Fibroblast of lung (primary cell): ENCODE data around the gene NDUFA13. TPM values are rescaled to one million over a fixed set of nuclear protein-coding genes. Genes with fewer than 3 reads are reported as not detected.

Experiments
- DNase-seq, 2 donors: peaks; one replicate each; pipeline versions ENCODE4 v3.0.0 to v3.0.0-alpha.2; 2010; ENCODE audit warnings: low read depth in 2 of 2
- H2AFZ ChIP-seq: 2 replicates; pipeline ENCODE4 v1.5.1; 2012; ENCODE audit warnings: low read length, control low read depth, inconsistent platforms
- H3K27ac ChIP-seq: 2 replicates; pipeline ENCODE4 v1.5.1; 2011; ENCODE audit warnings: low read length, control low read depth; ENCODE audit not compliant: insufficient read depth
- H3K27me3 ChIP-seq: 2 replicates; pipeline ENCODE4 v1.5.1; 2011; ENCODE audit warnings: mild to moderate bottlenecking, low read length; ENCODE audit not compliant: control insufficient read depth, insufficient read depth
- H3K36me3 ChIP-seq: 2 replicates; pipeline ENCODE4 v1.5.1; 2011; ENCODE audit warnings: low read length; ENCODE audit not compliant: control insufficient read depth, insufficient read depth
- H3K4me1 ChIP-seq: 2 replicates; pipeline ENCODE4 v1.5.1; 2011; ENCODE audit warnings: low read length; ENCODE audit not compliant: control insufficient read depth, insufficient read depth; ENCODE audit errors: extremely low read depth
- H3K4me2 ChIP-seq: 2 replicates; pipeline ENCODE4 v1.5.1; 2011; ENCODE audit warnings: low read length, control low read depth; ENCODE audit not compliant: insufficient read depth; ENCODE audit errors: extremely low read depth
- H3K4me3 ChIP-seq, 4 experiments: fragments of 200-600 bp in 1 of 4; sonication (generic) in 1 of 4; replicated peaks in 1 of 4; 2 replicates each; pipeline ENCODE4 v1.5.1; 2011 to 2016; ENCODE audit warnings: low read length in 4 of 4, low read depth in 3 of 4, mild to moderate bottlenecking in 3 of 4, control low read depth in 2 of 4, inconsistent platforms in 1 of 4, mixed read lengths in 1 of 4; ENCODE audit not compliant: insufficient read depth in 1 of 4; ENCODE audit errors: control extremely low read depth in 1 of 4
- H3K79me2 ChIP-seq: 2 replicates; pipeline ENCODE4 v1.5.1; 2012; ENCODE audit warnings: mild to moderate bottlenecking, low read length, inconsistent platforms; ENCODE audit not compliant: control insufficient read depth, insufficient read depth
- H3K9ac ChIP-seq: 2 replicates; pipeline ENCODE4 v1.5.1; 2011; ENCODE audit warnings: mild to moderate bottlenecking, low read length, control low read depth; ENCODE audit not compliant: insufficient read depth
- H3K9me3 ChIP-seq: 2 replicates; pipeline ENCODE4 v1.5.1; 2012; ENCODE audit warnings: low read depth, low read length; ENCODE audit not compliant: control insufficient read depth, insufficient read depth
- H4K20me1 ChIP-seq: 2 replicates; pipeline ENCODE4 v1.5.1; 2011; ENCODE audit warnings: low read length; ENCODE audit not compliant: control insufficient read depth, insufficient read depth; ENCODE audit errors: extremely low read depth
- EZH2 ChIP-seq: IDR thresholded peaks from 2 replicates; pipeline ENCODE4 v1.5.1; 2012; ENCODE audit warnings: low read length, control low read depth, mild to moderate bottlenecking; ENCODE audit errors: missing control alignments
- polyA plus RNA-seq, 2 donors: library from polyadenylated mRNA; depleted of rRNA in 1 of 2; stranded (reverse) in 1 of 2; unstranded in 1 of 2; fragments of >200 nt; gene quantifications; 2 replicates each; pipeline ENCODE4 v1.2.1, GENCODE V29; 2011 to 2012; ENCODE audit warnings: missing spikeins in 1 of 2
- total RNA-seq: library from RNA; depleted of rRNA; stranded (reverse); fragments of >200 nt; gene quantifications from 2 replicates; pipeline ENCODE4 v1.2.1, GENCODE V29; 2014
- TF ChIP-seq, protein P1 (sequence below), 2 donors: IDR thresholded peaks in 1 of 2; conservative IDR thresholded peaks in 1 of 2; 1 replicate in 1 of 2; 2 replicates in 1 of 2; pipeline ENCODE4 v1.5.1; 2011 to 2012; ENCODE audit warnings: low read length in 2 of 2, control low read depth in 1 of 2, inconsistent platforms in 1 of 2, low read depth in 1 of 2, mild to moderate bottlenecking in 1 of 2

NDUFA13 gene
- total and polyA plus RNA-seq, 2 donors (not counting 1 experiment from before 2014, with no cell fraction given): 221 to 306 TPM

DNA sequence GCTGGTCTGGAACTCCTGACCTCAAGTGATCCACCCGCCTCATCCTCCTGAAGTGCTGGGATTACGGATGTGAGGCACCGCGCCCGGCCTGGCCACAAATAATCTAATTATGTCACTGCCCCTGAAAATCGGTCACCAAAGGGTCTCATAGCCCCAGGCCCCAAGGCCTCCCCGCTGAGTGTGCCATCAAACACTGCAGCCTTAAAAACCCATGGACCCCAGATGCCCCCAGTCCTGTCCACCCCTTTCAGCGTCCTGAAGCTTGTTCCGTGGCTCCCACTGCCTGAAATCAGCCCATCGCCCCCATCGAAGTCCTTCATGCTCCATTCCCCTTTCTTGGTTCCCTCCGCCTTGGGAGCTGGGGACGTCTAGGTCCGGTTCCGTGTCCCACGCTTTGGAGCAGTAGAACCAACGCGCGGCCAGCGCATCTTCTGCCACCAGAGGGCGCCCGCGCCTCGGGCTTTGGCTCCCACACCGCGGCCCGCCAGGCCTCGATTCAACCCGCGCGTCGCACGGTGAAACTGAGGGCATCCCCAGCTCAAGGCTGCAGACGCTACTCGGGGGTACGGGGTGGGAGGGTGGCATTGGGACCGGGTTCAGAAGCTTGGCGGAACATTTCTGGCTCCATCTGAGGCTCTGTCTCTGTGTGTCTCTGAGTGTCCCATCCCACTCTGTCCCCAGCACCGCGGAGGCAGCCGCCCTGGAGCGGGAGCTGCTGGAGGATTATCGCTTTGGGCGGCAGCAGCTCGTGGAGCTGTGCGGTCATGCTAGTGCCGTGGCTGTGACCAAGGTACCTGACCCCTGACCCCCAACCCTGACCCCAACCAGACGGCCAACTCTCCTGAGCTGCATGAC lies 16.2 kb downstream of the NDUFA13 start:
- H3K4me3 ChIP-seq: no peak overlapping the region
- peak; percentile 33 to 51 for DNase-seq
- no peaks in the 10 kb centered on the region for H3K4me1 ChIP-seq
- H4K20me1 ChIP-seq: no peaks in the 10 kb centered on the region
- no peaks in the 10 kb centered on the region for H3K79me2 ChIP-seq
- no peak overlapping the region for H2AFZ ChIP-seq
- peaks cover 2% of the 10 kb centered on the region for H3K36me3 ChIP-seq
- no peak overlapping the region for H3K4me2 ChIP-seq
- no peaks in the 10 kb centered on the region for H3K27me3 ChIP-seq
- H3K9ac ChIP-seq: no peak overlapping the region
- H3K9me3 ChIP-seq: no peaks in the 10 kb centered on the region
- no peak overlapping the region for H3K27ac ChIP-seq
- TF ChIP-seq, protein P1, sequence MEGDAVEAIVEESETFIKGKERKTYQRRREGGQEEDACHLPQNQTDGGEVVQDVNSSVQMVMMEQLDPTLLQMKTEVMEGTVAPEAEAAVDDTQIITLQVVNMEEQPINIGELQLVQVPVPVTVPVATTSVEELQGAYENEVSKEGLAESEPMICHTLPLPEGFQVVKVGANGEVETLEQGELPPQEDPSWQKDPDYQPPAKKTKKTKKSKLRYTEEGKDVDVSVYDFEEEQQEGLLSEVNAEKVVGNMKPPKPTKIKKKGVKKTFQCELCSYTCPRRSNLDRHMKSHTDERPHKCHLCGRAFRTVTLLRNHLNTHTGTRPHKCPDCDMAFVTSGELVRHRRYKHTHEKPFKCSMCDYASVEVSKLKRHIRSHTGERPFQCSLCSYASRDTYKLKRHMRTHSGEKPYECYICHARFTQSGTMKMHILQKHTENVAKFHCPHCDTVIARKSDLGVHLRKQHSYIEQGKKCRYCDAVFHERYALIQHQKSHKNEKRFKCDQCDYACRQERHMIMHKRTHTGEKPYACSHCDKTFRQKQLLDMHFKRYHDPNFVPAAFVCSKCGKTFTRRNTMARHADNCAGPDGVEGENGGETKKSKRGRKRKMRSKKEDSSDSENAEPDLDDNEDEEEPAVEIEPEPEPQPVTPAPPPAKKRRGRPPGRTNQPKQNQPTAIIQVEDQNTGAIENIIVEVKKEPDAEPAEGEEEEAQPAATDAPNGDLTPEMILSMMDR (conservative IDR thresholded peaks at IDR 0.05 in 1 of 2, IDR thresholded peaks at IDR 0.05 in 1 of 2; ENCODE audit: low read depth in 1 of 2, low read length in 2 of 2): peak; percentile 88 to 95
- no peak for TF ChIP-seq EZH2

DNA sequence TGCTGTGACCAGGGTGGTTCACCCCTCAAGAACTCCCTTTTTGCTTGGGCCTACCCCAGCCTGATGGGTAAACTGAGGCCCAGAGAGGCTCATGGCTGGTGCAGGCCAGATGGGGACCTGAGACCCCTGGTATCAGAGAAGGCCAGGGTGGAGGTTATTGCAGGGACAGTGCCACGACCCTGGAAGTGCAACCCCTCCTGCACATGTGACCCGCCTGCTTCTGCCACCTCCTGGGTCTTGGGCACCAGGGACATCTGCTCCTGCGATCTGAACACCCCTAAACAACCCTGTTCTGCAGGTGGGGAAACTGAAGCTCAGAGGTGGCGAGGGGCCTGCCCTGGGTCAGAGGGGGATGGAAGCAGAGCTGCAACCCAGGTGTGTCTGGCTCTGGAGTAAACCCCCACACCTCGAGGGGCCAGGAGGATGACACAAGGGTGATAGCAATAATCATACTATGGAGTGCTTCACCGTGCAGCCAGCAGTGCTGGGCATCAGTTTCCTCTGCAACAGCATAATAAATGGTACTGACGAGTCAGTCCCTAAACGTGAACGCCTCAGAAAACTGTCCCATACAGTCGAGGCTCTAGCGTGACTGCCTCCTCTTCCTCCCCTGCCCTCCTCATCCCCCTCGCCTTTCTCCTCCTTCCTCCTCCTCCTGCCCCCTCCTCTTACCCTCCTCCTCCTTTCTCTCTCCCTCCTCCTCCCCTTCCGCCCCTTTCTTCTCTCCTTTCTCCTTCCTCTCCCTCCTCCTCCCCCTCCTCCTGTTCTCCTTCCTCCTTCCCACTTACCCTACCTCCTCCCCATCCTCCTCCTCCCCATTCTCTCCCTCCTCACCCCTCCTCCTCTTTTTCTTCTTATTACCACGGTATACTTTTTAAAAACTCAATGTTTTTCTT lies 17.0 kb downstream of the NDUFA13 start:
- Histone ChIP-seq H3K9ac (no peak overlapping the region), H4K20me1 (no peaks in the 10 kb centered on the region), H3K27me3 (no peaks in the 10 kb centered on the region), H3K79me2 (no peaks in the 10 kb centered on the region), H3K9me3 (no peaks in the 10 kb centered on the region), H3K4me1 (no peaks in the 10 kb centered on the region), H3K27ac (no peak overlapping the region), H3K4me3 (no peak overlapping the region), H3K36me3 (no peaks in the 10 kb centered on the region), H2AFZ (no peak overlapping the region), H3K4me2 (no peak overlapping the region)
- TF ChIP-seq, protein P1 (conservative IDR thresholded peaks at IDR 0.05 in 1 of 2, IDR thresholded peaks at IDR 0.05 in 1 of 2; ENCODE audit: low read depth in 1 of 2, low read length in 2 of 2): no peak
- no peak for DNase-seq

DNA sequence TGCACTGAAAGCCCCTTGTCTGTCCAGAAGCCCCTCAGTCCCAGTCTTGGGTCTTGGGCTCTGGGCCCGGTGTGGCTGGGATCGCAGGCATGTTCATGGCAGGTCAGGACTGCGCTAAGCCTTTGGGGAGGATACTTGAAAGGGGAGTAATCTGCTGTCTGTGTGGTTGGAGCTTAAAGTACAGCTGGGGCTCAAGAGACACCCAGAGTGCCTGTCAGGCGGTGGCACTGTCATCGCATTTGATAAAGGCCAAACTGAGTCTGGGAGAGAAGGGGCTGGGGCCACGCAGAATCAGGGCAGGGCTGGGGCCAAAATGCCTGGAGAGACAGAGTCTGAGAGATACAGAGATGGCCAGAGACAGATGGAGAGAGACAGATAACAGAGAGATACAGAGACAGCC lies 17.8 kb downstream of the NDUFA13 start:
- no peaks in the 10 kb centered on the region for H3K9me3 ChIP-seq
- no peaks in the 10 kb centered on the region for H3K4me1 ChIP-seq
- no peak for DNase-seq
- H3K36me3 ChIP-seq: no peaks in the 10 kb centered on the region
- H3K79me2 ChIP-seq: no peaks in the 10 kb centered on the region
- no peak overlapping the region for H2AFZ ChIP-seq
- no peak overlapping the region for H3K27ac ChIP-seq
- H4K20me1 ChIP-seq: no peaks in the 10 kb centered on the region
- H3K9ac ChIP-seq: no peak overlapping the region
- no peak overlapping the region for H3K4me3 ChIP-seq
- H3K27me3 ChIP-seq: no peaks in the 10 kb centered on the region
- no peak overlapping the region for H3K4me2 ChIP-seq
- TF ChIP-seq, protein P1 (conservative IDR thresholded peaks at IDR 0.05 in 1 of 2, IDR thresholded peaks at IDR 0.05 in 1 of 2; ENCODE audit: low read depth in 1 of 2, low read length in 2 of 2): no peak
- TF ChIP-seq EZH2: no peak
